Colonic mucosa (tissue), 4 donors: ENCODE results near the gene LYSMD4. TPM values are rescaled to one million over a fixed set of nuclear protein-coding genes. Genes with fewer than 3 reads are reported as not detected.

Experiments
- DNase-seq: peaks from one replicate; pipeline ENCODE4 v3.0.0-alpha.2; 2020
- H3K27ac ChIP-seq: fragments of 200-600 bp; one replicate; pipeline ENCODE4 v1.8.0; 2021
- H3K27me3 ChIP-seq: fragments of 200-600 bp; one replicate; pipeline ENCODE4 v1.8.0; 2021
- H3K36me3 ChIP-seq: fragments of 200-600 bp; one replicate; pipeline ENCODE4 v1.8.0; 2021
- H3K4me1 ChIP-seq: fragments of 200-600 bp; one replicate; pipeline ENCODE4 v1.8.0; 2021; ENCODE audit warnings: mild to moderate bottlenecking
- H3K4me3 ChIP-seq: fragments of 200-600 bp; one replicate; pipeline ENCODE4 v1.8.0; 2021
- H3K9ac ChIP-seq, 2 donors: one replicate each; pipeline ENCODE4 v1.7.0; 2013; ENCODE audit warnings: control low read depth in 2 of 2, low read depth in 2 of 2, low read length in 2 of 2
- H3K9me3 ChIP-seq: fragments of 200-600 bp; one replicate; pipeline ENCODE4 v1.8.0; 2021
- intact Hi-C: fragments of 100-400 bp; cut with DNase I; formaldehyde crosslinking; loops from one replicate; pipeline ENCODE4 v1.14.1; 2022
- total RNA-seq, 2 donors: library from RNA; stranded (reverse); fragmentation: NEBNext Ultra II Directional in 1 of 2; extraction: Animal tissue kit (Norgen Biotek cat#: 25700) in 1 of 2; gene quantifications; one replicate each; pipeline ENCODE4 v1.2.1, GENCODE V29; 2021
- TF ChIP-seq, protein P1 (sequence below): fragments of 200-600 bp; IDR thresholded peaks from one replicate; pipeline ENCODE4 v1.8.0; 2022; ENCODE audit warnings: antibody characterized with exemption, mild to moderate bottlenecking
- donor health status: healthy.
- donor health status: DM: no; HTN: no; CAD: no.
- donor health status: DM: no; HTN: no; CAD: no.

Gene LYSMD4
- total RNA-seq, 2 donors from 2014 or later, result 8.2 to 9.1 TPM

GRCh38 chr15:99682455-99682854 lies 50.8 kb downstream of the LYSMD4 start:
- Histone ChIP-seq H3K27ac (no peak overlapping the region), H3K36me3 (no peaks in the 10 kb centered on the region), H3K4me1 (no peaks in the 10 kb centered on the region), H3K4me3 (no peak overlapping the region), H3K27me3 (no peaks in the 10 kb centered on the region), H3K9ac (no peak overlapping the region), H3K9me3 (no peaks in the 10 kb centered on the region)
- TF ChIP-seq, protein P1, sequence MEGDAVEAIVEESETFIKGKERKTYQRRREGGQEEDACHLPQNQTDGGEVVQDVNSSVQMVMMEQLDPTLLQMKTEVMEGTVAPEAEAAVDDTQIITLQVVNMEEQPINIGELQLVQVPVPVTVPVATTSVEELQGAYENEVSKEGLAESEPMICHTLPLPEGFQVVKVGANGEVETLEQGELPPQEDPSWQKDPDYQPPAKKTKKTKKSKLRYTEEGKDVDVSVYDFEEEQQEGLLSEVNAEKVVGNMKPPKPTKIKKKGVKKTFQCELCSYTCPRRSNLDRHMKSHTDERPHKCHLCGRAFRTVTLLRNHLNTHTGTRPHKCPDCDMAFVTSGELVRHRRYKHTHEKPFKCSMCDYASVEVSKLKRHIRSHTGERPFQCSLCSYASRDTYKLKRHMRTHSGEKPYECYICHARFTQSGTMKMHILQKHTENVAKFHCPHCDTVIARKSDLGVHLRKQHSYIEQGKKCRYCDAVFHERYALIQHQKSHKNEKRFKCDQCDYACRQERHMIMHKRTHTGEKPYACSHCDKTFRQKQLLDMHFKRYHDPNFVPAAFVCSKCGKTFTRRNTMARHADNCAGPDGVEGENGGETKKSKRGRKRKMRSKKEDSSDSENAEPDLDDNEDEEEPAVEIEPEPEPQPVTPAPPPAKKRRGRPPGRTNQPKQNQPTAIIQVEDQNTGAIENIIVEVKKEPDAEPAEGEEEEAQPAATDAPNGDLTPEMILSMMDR, result no peak
- no peak for DNase-seq
- intact Hi-C loops, result no loop called here

GRCh38 chr15:99681990-99682389 lies 51.2 kb downstream of the LYSMD4 start:
- DNase-seq, result no peak
- H3K9ac ChIP-seq, result no peak overlapping the region
- no peaks in the 10 kb centered on the region for H3K4me1 ChIP-seq
- no peak overlapping the region for H3K4me3 ChIP-seq
- TF ChIP-seq, protein P1, result no peak
- no peaks in the 10 kb centered on the region for H3K36me3 ChIP-seq
- no peaks in the 10 kb centered on the region for H3K27me3 ChIP-seq
- H3K27ac ChIP-seq, result no peak overlapping the region
- intact Hi-C loops, result no loop called here
- no peaks in the 10 kb centered on the region for H3K9me3 ChIP-seq

DNA sequence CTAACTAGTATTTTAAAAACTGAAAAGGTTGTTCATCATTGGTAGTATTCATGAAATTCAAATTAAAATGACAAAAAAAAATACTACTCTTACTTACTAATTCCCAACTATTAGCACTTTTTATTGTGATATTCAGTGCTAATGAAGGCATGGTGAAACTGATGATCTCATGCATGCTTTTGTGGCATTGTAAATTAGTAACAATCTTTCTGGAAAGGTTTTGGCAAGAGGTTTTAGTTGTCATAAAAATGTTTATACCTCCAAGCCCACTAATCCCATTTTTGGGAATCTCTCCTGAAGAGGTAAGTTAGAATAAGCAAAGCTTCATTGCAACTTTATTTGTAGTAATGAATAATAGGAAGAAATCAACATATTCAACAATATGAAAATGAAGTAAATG lies 53.0 kb downstream of the LYSMD4 start:
- H3K4me1 ChIP-seq, result no peaks in the 10 kb centered on the region
- DNase-seq, result no peak
- TF ChIP-seq, protein P1, result no peak
- no peak overlapping the region for H3K9ac ChIP-seq
- no peaks in the 10 kb centered on the region for H3K36me3 ChIP-seq
- H3K9me3 ChIP-seq, result no peaks in the 10 kb centered on the region
- no peak overlapping the region for H3K4me3 ChIP-seq
- no peaks in the 10 kb centered on the region for H3K27me3 ChIP-seq
- no peak overlapping the region for H3K27ac ChIP-seq
- intact Hi-C loops, result no loop called here

- Histone ChIP-seq H3K27ac (no peak overlapping the region), H3K9me3 (no peaks in the 10 kb centered on the region), H3K4me1 (no peaks in the 10 kb centered on the region), H3K4me3 (no peak overlapping the region), H3K9ac (no peak overlapping the region), H3K27me3 (no peaks in the 10 kb centered on the region), H3K36me3 (no peaks in the 10 kb centered on the region)
- TF ChIP-seq, protein P1, result no peak
- intact Hi-C loops, result no loop called here
- no peak for DNase-seq
Observed at GRCh38 chr15:99677540-99678134, 55.6 kb downstream of the LYSMD4 start.

Other genes with a start within 250 kb of the LYSMD4 start
- gene MEF2A, start 167.5 kb downstream of the LYSMD4 start, total RNA-seq, result 10 to 100 TPM; 20.1 to 36.8 TPM